GM19395 (cell line): ENCODE results near the gene TM9SF4.

Experiments used
- ATAC-seq: cut with Tn5 transposase; IDR thresholded peaks from one replicate; pipeline ENCODE4 v1.9.1; 2021; ENCODE audit warnings: mild to moderate bottlenecking, moderate library complexity; ENCODE audit not compliant: unreplicated experiment

TM9SF4 gene, protein sequence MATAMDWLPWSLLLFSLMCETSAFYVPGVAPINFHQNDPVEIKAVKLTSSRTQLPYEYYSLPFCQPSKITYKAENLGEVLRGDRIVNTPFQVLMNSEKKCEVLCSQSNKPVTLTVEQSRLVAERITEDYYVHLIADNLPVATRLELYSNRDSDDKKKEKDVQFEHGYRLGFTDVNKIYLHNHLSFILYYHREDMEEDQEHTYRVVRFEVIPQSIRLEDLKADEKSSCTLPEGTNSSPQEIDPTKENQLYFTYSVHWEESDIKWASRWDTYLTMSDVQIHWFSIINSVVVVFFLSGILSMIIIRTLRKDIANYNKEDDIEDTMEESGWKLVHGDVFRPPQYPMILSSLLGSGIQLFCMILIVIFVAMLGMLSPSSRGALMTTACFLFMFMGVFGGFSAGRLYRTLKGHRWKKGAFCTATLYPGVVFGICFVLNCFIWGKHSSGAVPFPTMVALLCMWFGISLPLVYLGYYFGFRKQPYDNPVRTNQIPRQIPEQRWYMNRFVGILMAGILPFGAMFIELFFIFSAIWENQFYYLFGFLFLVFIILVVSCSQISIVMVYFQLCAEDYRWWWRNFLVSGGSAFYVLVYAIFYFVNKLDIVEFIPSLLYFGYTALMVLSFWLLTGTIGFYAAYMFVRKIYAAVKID

GRCh38 chr20:32109392-32110172, at the start of gene TM9SF4:
Gene TM9SF4 (plus strand): TSS chr20:32109714. CDS start chr20:32109741, 27 bp downstream.
- ATAC-seq = peak; percentile 86

GRCh38 chr20:32062776-32063170, 46.7 kb upstream of the TM9SF4 start:
- ATAC-seq = no peak

DNA sequence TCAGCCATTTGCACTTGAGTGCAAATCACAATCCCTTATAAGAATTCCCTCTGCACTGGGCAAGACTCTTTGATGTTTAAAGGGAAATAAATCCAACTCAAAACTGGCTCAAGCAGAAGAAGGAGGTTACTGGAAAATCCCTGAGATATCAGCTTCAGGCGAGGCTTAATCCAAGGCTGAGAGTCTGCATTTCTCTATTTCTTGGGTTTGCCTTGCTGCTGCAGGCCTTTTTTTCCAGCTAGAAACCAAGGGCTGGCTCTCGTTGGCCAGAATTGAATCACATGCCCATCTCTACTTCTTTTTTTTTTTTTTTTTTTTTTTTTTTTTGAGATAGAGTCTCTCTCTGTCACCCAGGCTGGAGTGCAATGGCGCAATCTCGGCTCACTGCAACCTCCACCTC, 45.8 kb upstream of the TM9SF4 start:
- no peak for ATAC-seq

- ATAC-seq = no peak
Measured at GRCh38 chr20:32064667-32065066, 44.8 kb upstream of the TM9SF4 start.

DNA sequence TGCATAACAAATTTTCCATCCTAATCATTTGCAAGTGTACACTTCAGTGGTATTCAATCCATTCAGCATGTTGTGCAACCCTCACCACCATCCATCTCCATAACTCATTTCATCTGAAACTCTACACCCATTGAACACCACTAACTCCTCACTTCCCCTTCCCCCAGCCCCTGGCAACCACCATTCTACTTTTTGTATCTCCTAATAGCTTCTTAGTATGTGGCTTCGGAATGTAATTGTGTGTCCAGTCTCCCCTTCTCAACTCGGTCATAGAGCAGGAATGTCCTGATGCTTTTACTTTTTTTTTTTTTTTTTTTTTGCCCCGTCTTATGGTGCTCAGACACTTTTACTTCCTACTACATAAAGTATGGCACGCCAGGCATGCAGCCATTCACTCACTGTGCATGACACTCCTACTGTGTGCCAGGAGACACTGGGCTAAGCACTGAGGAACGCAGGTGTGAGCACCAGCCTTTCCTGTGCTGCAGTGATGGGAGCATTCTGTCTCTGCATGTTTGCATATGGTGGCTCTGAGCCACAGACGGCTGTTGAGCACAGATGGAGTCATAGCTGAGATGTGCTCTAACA, 42.2 kb upstream of the TM9SF4 start:
- no peak for ATAC-seq

DNA sequence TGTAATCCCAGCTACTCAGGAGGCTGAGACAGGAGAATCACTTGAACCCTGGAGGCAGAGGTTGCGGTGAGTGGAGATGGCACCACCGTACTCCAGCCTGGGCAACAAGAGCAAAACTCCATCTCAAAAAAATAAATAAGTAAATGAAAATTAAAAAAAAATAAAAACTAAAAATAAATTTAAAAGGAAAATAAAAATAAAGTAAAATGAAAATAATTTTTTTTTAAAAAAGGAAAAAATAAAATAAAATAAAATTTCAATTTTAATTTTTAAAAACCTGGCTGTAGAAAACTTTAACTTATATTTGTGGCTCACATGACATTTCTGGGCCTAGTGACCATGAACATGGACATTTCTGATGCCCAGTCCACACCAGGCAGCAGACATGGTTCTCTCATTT, 41.3 kb upstream of the TM9SF4 start:
- ATAC-seq = no peak

- no peak for ATAC-seq
Measured at GRCh38 chr20:32069711-32070110, 39.8 kb upstream of the TM9SF4 start.

DNA sequence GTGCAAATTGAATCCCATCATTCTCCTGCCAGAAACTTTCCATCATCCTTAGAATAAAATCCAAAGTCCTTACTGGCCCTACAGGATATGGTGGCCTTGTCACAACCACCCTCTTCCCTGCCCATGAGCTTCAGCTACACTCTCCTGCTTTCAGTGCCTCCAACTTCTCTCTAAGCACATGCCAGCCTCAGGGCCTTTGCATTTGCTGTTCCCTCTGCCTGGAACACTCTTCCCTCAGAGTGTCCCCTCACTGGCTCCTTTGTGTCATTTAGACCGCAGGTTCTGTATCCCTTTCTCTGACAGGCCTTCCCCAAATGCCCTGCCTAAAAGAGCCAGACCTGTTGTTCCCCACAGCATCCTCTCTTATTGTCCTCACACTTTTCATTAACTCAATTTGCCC, 39.2 kb upstream of the TM9SF4 start:
- no peak for ATAC-seq

DNA sequence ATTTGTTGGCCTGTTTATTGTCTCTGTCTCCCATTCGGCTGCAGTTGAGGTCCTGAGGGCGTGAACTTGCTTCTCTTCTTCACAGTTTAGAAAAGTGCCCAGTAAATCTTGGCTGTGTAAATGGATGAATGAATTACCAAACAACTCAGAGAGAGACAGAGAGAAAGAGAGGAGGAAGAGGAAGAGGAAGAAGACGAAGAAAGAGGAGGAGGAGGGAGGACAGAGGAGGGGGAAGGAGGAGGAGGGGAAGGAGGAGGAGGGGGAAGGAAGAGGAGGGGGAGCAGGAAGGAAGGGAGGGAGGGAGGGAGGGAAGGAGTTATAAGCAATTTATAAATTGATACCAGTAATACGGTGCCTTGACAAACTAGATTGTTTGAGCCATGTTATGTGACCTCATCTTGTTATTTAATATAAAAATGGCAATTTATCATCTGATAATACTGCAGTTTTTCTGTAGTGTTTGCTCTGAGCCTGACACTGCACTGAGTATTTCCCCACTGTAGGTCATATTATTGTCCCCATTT, 38.8 kb upstream of the TM9SF4 start:
- no peak for ATAC-seq

- no peak for ATAC-seq
Measured at GRCh38 chr20:32071395-32072167, 37.9 kb upstream of the TM9SF4 start.

GRCh38 chr20:32072168-32072750, 37.3 kb upstream of the TM9SF4 start:
- ATAC-seq = no peak

- ATAC-seq = no peak
Measured at GRCh38 chr20:32075534-32075933, 34.0 kb upstream of the TM9SF4 start.

GRCh38 chr20:32077190-32077589, 32.3 kb upstream of the TM9SF4 start:
- no peak for ATAC-seq

GRCh38 chr20:32078322-32078721, 31.2 kb upstream of the TM9SF4 start:
- ATAC-seq = no peak

GRCh38 chr20:32078791-32079190, 30.7 kb upstream of the TM9SF4 start:
- ATAC-seq = no peak

GRCh38 chr20:32079655-32080109, 29.8 kb upstream of the TM9SF4 start:
- ATAC-seq = no peak

DNA sequence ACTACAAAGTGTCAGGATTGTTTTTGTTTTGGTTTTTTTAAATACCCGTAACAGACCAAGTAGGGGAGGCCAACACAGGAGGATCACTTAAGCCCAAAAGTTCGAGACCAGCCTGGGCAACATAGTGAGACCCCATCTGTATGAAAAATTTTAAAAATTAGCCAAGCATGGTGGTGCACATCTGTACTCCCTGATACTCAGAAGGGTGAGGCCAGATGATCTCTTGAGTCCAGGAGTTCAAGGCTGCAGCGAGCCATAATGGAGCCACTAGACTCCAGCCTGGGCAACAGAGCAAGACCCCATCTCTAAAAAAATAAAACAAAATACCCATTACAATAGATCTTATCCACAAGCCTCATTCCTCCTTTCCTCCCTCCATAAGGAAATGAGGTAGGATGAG, 28.7 kb upstream of the TM9SF4 start:
- ATAC-seq = no peak

GRCh38 chr20:32083469-32083868, 26.0 kb upstream of the TM9SF4 start:
- ATAC-seq = no peak

DNA sequence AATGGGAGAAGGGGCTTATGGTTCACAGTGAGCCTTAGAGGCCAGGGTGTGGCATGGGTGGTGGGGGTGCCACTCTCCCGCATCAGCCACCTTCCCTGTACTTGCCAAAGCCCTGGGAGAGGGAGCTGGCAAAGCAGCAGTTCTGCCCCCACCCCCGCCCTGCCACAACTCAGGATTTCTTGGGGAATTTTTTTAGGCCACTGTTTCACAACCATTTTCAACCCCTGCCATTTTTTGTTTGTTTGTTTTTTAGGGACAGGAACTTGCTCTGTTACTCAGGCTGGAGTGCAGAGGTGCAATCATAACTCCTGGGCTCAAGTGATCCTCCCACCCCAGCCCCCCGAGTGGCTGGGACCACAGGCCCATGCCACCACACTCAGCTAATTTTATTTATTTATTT, 22.4 kb upstream of the TM9SF4 start:
- no peak for ATAC-seq

- no peak for ATAC-seq
Measured at GRCh38 chr20:32088759-32089158, 20.8 kb upstream of the TM9SF4 start.
